HG03342 (cell line): ENCODE measurements around the gene CORO1A.
"Not testable (repeated sequence)": the region's sequence is repeated elsewhere in the genome, so short reads cannot be mapped to it uniquely, and the experiment has no call there.

Experiments
- ATAC-seq: cut with Tn5 transposase; IDR thresholded peaks from one replicate; pipeline ENCODE4 v1.9.1; 2021; ENCODE audit warnings: mild to moderate bottlenecking, moderate library complexity; ENCODE audit not compliant: unreplicated experiment

Gene CORO1A

DNA sequence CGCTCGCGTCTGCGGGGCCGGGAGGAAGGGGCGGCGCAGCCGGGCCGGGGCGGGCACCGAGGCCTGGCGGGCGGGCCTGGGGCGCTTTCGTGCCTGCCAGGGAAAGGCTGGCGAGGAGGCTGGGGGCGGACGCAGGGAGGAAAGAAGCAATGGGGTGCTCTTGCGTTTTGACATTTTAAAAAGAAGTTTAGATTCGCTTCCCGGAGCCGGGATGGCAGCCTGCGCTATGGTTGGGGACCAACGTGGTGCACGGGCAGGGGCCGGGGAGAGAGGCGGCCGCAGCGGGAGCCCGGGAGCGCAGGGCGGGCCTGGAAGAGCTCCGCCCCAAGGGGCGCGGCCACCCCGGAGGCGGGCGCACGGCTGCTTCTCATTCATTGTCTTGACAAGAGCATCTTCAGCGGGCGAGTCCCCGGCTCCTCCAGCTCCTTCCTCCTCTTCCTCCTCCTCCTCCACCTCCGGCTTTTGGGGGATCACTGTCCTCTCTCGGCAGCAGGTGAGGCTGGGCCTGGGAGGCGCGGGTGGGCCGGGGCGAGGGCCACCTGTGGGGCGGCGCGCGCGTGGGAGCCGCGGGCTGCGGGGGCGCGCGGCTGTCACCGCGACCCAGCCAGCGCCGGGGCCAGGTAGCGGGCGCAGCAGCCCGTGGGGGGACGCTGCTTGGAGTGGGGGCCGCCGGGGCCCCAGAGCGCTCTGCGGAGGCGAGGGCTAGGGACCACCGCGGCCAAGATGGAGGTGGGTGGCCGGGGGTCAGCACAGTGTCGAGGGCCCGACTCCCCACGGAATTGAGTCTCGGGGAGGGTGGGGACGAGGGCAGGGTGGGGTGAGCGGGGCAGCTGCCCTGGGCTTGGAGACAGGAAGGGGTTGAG, at the start of gene CORO1A:
Gene CORO1A, plus strand, starts transcription at position 370 of the 863 bp plus-strand sequence. CDS start 1,608 bp downstream, outside the sequence.
- ATAC-seq: peak; percentile 46

DNA sequence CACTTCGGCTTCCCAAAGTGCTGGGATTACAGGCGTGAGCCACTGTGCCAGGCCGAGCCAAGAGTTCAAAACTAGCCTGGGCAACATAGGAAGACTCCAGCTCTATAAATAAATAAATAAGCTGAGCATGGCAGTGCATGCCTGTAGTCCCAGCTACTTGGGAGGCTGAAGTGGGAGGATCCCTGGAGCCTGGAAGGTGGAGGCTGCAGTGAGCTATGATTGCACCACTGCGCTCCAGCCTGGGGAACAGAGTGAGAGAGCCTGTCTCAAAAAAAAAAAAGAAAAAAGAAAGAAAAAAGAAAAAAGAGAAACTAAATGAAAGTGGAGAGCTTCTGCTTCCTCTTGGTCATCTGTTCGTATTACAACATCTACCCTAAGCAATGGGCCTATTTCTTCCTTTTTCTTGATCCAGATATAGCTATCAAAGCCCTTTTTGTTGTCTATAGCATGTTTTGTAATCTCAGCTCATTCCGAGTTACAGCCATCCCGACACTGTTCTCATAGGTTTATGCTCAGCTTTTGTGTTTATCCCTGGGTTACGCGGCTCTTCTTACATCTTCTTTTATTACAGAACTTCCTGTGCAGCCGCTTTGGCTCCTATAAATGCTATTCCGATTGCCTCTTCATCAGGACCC, 46.3 kb upstream of the CORO1A start:
- no peak for ATAC-seq

DNA sequence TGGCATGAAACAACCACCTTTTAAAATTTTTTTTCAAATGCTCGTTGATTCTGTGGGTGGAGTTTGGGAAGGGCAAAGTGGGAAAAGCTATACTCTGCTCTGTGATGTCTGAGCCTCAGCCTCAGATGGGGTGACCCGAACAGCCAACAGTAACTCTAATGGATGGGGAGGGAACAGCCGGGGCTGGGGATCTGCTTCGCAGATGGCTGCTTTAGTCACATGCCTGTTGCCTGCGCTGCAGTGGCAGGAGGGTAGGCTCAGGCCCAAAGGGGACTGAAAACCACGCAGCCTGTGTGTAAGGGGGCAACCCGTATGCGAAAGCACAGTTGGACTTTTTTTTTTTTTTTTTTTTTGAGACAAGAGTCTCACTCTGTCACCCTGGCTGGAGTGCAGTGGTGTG, 45.5 kb upstream of the CORO1A start:
- no peak for ATAC-seq

DNA sequence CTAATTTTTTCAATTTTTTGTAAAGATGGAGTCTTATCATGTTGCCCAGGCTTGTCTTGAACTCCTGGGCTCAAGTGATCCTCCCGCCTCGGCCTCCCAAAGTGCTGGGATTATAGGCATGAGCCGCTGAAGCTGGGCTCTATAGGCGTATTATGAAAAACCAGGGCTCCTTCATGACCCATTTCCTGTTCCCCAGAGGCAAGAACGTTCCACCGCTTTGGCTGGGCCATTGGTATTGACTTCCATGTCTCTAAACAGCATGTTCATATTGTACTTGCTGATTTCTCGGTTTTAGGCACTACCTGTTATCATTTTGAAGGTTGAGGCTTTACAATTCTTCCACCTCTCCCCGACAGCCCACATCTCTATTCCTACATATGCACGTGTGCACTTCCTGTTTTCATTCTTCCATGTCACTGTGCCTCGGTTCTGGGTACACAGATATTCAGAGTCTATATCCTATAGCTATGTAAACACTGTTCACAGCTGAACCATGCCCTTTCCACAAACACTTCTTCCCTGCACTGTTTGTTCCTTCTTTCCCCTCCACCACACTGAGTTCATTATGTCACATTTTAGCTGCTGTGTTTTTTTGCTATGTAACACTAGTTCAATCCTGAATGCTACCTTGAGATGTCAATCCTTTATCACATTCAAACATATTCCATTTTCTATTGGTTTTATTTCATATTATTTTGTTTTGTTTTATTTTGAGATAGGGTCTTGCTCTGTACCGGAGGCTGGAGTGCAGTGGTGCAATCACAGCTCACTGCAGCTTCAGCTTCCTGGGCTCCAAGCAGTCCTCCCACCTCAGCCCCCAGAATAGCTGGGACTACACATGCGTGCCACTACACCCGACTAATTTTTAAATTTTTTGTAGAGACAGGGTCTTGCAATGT, 43.6 kb upstream of the CORO1A start:
- no peak for ATAC-seq

DNA sequence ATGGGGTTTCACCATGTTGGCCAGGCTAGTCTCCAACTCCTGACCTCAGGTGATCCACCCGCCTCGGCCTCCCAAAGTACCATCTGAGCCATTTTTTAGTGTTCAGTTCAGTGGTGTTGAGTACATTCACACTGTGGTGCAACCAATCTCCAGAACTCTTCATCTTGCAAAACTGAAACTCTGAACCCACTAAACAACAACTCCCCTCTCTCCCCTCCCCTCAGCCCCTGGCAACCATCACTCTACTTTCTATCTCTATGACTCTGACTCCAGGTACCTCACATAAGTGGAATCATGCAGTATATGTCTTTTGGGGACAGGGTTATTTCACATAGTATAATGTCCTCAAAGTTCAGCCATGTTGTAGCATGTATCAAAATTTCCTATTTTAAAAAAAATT, 41.7 kb upstream of the CORO1A start:
- no peak for ATAC-seq

DNA sequence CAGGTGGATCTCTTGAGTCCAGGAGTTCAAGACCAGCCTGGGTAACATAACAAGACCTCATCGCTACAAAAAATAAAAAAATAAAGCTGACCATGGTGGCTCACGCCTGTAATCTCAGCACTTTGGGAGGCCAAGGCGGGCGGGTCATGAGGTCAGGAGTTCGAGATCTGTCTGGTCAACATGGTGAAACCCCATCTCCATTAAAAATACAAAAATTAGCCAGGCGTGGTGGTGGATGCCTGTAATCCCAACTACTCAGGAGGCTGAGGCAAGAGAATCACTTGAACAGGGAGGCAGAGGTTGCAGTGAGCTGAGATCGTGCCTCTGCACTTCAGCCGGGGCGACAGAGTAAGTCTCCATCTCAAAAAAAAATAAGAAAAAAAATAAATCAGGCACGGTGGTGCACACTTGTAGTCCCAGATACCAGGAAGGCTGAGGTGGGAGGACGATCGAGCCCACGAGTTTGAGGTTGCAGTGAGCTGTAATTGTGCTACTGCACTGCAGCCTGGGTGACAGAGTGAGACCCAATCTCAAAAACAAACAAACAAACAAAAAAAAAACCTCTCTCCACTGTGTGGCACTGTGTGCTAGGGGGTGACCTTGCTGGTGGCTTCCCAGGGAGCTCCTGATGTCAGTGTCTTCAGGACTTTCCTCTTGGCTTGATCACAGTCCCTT, 40.6 kb upstream of the CORO1A start:
- ATAC-seq: no peak

DNA sequence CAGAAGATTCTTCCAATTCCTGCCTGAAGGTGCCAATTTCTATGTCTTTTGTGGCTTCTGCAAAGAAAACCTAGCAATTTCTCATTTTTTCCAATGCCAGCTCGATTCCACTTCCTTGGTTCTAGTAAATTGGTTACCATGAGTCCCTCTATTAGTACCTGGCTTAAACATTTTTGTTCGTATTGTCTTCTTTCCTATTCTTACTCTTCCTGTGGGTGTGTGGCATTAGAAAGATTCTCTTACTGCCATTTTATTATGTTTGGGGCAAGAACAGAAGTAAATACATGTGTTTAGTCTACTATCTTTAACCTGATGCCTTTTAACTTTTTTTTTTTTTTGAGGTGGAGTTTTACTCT, 40.1 kb upstream of the CORO1A start:
- ATAC-seq: no peak

DNA sequence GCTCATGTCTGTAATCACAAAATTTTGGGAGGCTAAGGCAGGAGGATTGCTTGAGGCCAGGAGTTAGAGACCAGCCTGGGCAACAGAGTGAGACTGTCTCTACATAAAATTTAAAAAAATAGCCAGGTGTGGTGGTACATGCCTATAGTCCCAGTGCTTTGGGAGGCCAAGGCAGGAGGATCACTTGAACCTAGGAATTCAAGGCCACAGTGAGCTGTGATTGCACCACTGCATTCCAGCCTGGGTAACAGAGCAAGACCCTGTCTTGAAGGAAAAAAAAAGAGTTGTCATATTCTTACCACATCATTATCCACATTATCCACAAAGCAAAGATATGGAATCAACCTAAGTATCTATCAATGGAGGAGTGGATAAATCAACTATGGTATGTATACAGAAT, 39.4 kb upstream of the CORO1A start:
- no peak for ATAC-seq

DNA sequence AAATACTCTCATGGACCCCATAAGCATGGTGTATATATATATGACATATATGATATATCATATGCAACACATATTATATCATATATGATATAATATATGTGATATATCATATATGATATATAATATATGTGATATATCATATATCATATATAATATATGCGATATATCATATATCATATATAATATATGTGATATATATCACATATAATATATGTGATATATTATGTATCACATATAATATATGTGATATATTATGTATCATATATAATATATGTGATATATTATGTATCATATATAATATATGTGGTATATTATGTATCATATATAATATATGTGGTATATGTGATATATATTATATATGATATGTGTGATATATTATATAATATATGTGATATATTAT, 38.5 kb upstream of the CORO1A start:
- ATAC-seq: no peak

DNA sequence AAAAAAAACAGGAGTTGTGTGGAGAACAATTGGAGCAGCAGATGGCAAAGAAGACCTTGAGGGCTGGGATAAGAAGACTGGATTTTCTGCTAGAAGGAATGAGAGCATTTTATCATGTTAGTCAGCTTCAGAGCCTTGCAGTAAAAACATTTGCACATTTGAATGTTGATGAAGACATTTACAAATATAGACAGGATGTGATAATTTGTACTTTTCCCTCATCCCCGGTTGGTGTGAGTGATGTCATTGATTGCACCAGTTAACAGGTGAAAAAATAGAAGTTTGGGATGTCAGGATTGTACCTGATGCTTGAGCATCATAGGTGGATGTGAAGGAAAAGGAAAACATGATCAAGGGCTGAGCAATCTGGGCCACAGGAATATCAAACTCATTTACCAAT, 37.7 kb upstream of the CORO1A start:
- no peak for ATAC-seq

DNA sequence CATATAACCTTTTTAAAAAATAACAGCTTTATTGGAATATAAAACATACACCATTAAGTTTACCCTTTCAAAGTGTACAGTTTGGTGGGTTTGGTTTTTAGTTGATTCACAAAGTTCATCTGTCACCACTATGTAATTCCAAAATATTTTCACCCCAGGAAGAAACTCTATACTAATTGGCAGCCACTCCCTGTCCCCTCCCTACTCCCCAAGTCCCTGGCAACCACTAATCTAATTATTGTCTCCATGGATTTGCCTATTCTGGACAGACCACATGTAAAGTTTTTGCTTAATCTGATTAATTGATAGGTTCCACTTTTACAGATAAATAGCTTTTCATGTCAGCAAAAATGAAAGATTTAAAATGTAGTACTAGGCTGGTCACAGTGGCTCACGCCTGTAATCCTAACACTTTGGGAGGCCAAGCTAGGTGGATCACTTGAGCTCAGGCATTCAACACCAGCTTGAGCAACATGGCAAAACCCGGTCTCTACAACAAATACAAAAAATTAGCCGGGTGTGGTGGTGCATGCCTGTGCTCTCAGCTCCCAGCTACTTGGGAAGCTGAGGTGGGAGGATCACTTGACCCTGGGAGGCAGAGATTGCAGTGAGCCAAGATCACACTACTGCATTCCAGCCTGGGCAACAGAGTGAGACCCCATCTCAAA, 35.4 kb upstream of the CORO1A start:
- no peak for ATAC-seq

DNA sequence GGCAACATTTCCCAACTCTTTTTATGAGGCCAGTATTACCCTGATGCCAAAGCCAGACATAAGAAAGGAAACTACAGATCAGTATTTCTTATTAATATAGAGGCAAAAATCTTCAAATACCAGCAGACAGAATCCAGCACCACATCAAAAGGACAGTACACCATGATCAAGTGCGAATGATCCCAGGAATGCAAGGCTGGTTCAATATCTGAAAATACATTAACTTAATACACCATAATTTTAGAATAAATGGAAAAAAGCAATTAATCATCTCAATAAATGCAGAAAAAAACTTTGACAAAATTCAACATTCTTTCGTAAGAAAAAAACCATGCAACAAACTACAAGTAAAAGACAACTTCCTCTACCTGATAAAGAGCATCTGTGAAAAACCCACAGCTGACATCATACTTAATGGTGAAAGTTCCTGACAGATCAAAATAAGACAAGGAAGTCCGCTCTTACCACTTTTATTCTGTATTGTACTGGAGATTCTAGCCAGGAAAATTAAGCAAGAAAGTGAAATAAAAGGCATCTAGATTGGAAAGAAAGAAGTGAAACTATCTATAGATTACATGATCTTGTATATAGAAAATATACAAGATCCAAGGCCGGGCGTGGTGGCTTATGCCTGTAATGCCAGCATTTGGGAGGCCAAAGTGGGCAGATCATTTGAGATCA, 34.0 kb upstream of the CORO1A start:
- ATAC-seq: no peak

DNA sequence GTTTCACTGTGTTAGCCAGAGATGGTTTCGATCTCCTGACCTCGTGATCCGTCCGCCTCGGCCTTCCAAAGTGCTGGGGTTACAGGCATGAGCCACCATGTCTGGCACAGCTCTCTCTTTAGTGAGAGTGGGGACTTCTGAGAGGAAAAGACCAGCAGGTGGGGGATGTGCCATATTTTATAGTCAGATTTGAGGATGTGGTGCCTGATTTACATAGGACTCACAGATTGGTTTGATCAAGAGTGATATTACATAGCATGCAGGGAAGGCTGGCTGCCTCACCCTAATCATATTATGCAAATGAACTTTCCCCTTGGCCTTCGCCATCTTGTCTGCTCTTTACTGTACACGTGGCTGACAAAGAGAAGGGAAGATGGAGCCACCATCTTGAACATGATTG, 32.3 kb upstream of the CORO1A start:
- no peak for ATAC-seq

DNA sequence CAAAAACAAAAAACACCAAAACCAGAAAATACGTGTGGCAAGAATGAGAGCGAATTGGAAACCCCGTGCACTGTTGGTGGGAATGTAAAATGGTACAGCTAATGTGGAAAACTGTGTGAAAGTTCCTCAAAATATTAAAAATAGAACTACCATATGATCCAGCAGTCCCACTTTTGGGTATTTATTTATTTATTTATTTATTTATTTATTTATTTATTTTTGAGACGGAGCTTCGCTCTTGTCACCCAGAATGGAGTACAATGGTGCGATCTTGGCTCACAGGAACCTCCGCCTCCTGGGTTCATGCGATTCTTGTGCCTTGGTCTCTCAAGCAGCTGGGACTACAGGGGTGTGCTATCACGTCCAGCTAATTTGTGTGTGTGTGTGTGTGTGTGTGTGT, 30.9 kb upstream of the CORO1A start:
- ATAC-seq: no peak

DNA sequence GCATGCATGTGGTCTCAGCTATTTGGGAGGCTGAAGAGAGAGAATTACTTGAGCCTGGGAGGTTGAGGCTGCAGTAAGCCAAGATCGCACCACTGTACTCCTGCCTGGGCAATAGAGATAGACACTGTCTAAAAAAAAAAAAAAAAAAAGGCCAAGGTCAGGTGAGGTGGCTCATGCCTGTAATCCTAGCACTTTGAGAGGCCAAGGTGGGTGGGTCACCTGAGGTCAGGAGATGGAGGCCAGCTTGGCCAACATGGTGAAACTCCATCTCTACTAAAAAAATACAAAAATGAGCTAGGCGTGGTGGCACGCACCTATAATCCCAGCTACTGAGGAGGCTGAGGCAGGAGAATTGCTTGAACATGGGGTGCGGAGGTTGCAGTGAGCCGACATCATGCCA, 28.2 kb upstream of the CORO1A start:
- no peak for ATAC-seq

DNA sequence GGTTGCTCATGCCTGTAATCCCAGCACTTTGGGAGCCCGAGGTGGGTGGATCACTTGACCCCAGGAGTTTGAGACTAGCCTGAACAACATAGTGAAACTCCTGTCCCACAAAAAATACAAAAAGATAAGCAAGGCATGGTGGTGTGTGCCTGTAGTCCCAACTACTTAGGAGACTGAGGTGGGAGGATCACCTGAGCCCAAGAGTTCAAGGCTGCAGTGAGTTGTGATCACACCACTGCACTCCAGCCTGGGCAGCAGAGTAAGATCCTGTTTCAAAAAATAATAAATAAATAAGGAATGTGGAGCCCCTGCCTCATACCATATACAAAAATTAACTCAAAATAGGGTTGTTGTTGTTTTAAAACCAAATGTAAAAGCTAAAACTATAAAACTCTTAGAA, 26.2 kb upstream of the CORO1A start:
- no peak for ATAC-seq

DNA sequence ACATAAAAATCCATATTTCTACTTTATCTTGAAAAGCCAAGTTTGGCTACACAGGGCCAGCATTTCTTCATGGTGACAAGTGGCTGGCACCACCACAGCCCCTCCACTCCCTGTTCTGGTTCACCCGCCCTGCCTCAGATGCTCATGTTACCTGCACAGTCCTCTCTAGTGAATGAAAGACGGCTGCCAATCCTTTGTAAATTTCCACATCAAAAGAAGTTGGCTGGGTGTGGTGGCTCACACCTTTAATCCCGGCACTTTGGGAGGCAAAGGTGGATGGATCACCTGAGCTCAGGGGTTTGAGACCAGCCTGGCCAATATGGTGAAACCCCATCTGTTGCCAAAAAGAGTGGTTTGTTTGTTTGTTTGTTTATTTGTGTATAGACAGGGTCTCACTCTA, 19.9 kb upstream of the CORO1A start:
- ATAC-seq: no peak

DNA sequence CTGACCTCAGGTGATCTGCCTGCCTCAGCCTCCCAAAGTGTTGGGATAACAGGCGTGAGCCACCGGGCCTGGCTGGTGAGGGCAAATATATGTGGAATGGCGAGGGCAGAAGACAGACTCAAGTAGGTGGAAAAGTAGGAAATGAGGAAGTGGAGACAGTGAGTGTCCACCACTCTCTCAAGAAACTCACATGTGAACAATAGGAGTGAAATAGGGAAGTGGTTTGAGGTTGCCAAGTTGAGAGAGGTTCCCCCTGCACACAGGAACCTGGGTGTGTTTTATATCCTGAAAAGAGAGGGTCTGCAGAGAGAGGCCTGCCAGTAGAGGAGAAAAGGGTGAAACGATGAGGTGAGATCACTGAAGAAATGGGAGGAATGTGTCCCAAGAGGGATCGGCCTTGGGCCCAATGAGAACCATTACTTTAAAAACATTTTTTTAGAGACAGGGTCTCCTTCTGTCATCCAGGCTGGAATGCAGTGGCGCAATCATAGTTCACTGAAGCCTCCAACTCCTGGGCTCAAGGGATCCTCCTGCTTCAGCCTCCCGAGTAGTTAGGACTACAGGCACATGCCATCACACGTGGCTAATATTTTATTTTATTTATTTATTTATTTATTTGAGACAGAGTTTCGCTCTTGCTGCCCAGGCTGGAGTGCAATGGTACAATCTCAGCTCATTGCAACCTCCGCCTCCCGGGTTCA, 17.1 kb upstream of the CORO1A start:
- ATAC-seq: peak; percentile 72

DNA sequence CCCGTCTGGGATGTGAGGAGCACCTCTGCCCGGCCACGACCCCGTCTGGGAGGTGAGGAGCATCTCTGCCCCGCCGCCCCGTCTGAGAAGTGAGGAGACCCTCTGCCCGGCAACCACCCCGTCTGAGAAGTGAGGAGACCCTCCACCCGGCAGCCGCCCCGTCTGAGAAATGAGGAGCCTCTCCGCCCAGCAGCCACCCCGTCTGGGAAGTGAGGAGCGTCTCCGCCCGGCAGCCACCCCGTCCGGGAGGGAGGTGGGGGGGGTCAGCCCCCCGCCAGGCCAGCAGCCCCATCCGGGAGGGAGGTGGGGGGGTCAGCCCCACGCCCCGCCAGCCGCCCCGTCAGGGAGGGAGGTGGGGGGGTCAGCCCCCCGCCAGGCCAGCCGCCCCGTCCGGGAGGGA, 14.7 kb upstream of the CORO1A start:
- ATAC-seq: not testable (repeated sequence)
